ENCODE results near the gene C16orf46. TPM values are rescaled to one million over a fixed set of nuclear protein-coding genes. Genes with fewer than 3 reads are reported as not detected.
A peak's percentile ranks its signal among the peaks of the same experiment; 100 is the strongest.

C16orf46 gene
- total RNA-seq, 4 donors from 2014 or later, result 0.54 to 2.5 (median 1.3) TPM

DNA sequence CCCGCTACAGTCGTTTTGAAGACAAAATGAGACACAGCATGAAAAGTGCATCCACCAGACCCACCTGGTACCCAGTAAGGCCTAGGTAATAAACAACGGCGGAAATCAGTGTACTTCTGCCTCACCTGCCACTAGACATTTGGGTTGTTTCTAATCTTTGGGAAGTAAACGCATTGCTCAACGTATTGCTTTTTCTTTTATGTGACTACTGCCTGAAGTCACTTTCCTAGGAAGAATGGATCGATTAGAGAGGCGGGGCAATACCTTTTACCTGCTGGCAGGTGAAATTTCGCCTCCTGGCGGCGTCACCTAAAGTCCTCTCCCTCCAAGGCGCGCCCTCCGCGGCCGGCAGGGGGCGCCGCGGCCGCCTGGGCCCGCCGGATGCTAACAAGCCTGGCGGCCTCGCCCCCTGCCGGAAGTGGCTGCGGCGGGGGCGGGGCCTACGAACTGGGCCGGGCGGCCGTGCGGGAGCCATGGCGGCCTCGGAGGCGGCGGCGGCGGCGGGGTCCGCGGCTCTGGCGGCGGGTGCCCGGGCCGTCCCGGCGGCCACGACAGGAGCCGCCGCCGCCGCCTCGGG is 41.6 kb downstream of the C16orf46 start, which contains the start of gene ATMIN:
ATMIN (plus strand) TSS at position 445 of the 577 bp plus-strand sequence; CDS start at position 474, 29 bp downstream.
- DNase-seq (ENCODE audit: low spot score in 2 of 2), result peak; percentile 68 to 92
- intact Hi-C loops (cut with DNase I; ENCODE audit: low total_unique reads), result no loop called here
- no peak for TF ChIP-seq POLR2A (IDR thresholded peaks at IDR 0.05)
- TF ChIP-seq, protein P1, sequence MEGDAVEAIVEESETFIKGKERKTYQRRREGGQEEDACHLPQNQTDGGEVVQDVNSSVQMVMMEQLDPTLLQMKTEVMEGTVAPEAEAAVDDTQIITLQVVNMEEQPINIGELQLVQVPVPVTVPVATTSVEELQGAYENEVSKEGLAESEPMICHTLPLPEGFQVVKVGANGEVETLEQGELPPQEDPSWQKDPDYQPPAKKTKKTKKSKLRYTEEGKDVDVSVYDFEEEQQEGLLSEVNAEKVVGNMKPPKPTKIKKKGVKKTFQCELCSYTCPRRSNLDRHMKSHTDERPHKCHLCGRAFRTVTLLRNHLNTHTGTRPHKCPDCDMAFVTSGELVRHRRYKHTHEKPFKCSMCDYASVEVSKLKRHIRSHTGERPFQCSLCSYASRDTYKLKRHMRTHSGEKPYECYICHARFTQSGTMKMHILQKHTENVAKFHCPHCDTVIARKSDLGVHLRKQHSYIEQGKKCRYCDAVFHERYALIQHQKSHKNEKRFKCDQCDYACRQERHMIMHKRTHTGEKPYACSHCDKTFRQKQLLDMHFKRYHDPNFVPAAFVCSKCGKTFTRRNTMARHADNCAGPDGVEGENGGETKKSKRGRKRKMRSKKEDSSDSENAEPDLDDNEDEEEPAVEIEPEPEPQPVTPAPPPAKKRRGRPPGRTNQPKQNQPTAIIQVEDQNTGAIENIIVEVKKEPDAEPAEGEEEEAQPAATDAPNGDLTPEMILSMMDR (IDR thresholded peaks at IDR 0.05), result peak in 2 of 3 donors; percentile 54 to 67
- 12 to 17% methylated on average over 14 to 25 of the region's 54 CpGs for WGBS, 2 donors
- peak within 1 kb of the TSS; percentile 70 for H3K4me3 ChIP-seq (ENCODE audit: low read depth, poor library complexity, severe bottlenecking)

DNA sequence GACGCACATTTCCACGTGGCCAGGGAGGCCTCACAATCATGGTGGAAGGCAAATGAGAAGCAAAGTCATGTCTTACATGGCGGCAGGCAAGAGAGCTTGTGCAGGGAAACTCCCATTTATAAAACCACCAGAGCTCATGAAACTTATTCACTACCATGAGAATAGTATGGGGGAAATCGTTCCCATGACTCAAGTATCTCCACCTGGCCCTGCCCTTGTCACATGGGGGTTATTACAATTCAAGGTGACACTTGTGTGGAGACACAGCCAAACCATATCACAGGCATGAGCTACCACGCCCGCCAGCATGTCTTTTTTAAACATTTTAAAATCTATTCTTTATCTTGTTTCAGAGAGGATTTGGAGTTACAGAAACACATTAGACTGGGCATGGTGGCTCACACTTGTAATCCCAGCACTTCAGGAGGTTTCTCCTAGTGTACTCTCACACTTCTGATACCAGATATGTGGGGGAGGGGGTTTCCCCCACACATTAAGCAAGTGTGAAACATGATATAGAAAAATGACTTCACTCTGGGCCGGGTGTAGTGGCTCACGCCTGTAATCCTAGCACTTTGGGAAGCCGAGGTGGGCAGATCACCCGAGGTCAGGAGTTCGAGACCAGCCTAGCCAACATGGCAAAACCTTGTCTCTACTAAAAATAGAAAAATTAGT is 47.0 kb downstream of the C16orf46 start:
- intact Hi-C loops (cut with DNase I; ENCODE audit: low total_unique reads), result no loop called here
- TF ChIP-seq POLR2A (IDR thresholded peaks at IDR 0.05), result no peak
- TF ChIP-seq, protein P1 (IDR thresholded peaks at IDR 0.05), result no peak
- 94% methylated on average over 11 of the region's 11 CpGs for WGBS, 2 donors
- DNase-seq (ENCODE audit: low spot score in 2 of 2), result no peak
- H3K4me3 ChIP-seq (ENCODE audit: low read depth, poor library complexity, severe bottlenecking), result no peak overlapping the region

GRCh38 chr16:81026429-81026828 is 50.6 kb downstream of the C16orf46 start:
- H3K4me3 ChIP-seq (ENCODE audit: low read depth, poor library complexity, severe bottlenecking), result no peak overlapping the region
- 94% methylated on average over 4 of the region's 4 CpGs for WGBS, 2 donors
- DNase-seq (ENCODE audit: low spot score in 2 of 2), result no peak
- intact Hi-C loops (cut with DNase I; ENCODE audit: low total_unique reads), result no loop called here
- TF ChIP-seq, protein P1 (IDR thresholded peaks at IDR 0.05), result no peak
- no peak for TF ChIP-seq POLR2A (IDR thresholded peaks at IDR 0.05)

GRCh38 chr16:81018496-81018895 is 58.5 kb downstream of the C16orf46 start:
- no peak for DNase-seq (ENCODE audit: low spot score in 2 of 2)
- TF ChIP-seq, protein P1 (IDR thresholded peaks at IDR 0.05), result no peak
- TF ChIP-seq POLR2A (IDR thresholded peaks at IDR 0.05), result no peak
- no peak overlapping the region for H3K4me3 ChIP-seq (ENCODE audit: low read depth, poor library complexity, severe bottlenecking)
- intact Hi-C loops (cut with DNase I; ENCODE audit: low total_unique reads), result no loop called here
- WGBS, 2 donors, result 91 to 96% methylated on average over 2 of the region's 2 CpGs

DNA sequence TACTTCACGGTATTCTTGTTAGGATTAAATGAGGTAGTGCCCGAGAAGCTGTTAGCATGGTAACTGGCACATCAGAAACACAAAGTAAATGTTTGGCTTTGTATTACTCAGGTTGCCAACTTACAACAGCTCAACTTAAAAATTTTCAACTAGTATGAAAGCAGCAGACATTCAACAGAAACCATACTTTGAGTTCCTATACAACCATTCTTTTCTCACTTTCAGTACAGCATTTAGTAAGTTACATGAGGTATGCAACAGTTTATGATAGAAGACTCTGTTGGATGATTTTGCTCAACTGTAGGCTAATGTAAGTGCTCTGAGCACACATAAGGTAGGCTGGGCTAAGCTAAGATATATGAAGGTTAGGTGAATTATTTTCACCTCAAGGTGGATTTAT is 62.4 kb downstream of the C16orf46 start:
- no peak for DNase-seq (ENCODE audit: low spot score in 2 of 2)
- TF ChIP-seq POLR2A (IDR thresholded peaks at IDR 0.05), result no peak
- TF ChIP-seq, protein P1 (IDR thresholded peaks at IDR 0.05), result no peak
- H3K4me3 ChIP-seq (ENCODE audit: low read depth, poor library complexity, severe bottlenecking), result no peak overlapping the region
- WGBS, 2 donors, result 91 to 97% methylated on average over 2 of the region's 2 CpGs
- intact Hi-C loops (cut with DNase I; ENCODE audit: low total_unique reads), result no loop called here

All from lower leg skin (tissue), 4 donors.